Measurements from ENCODE around the gene TRMT6. TPM values are rescaled to one million over a fixed set of nuclear protein-coding genes. Genes with fewer than 3 reads are reported as not detected.

TRMT6 gene
- total RNA-seq = 12.7 and 18.0 TPM in 2 replicates

GRCh38 chr20:5950271-5951031 is at the start of gene TRMT6, which contains the start of gene MCM8:
TSS of gene TRMT6 (minus strand) at chr20:5950533. CDS start at chr20:5950405, 128 bp downstream.
TSS of gene MCM8 (plus strand) at chr20:5950652. CDS start at chr20:5952016, 1,364 bp downstream.
- no peaks in the 10 kb centered on the region for H3K27me3 ChIP-seq (ENCODE audit: control insufficient read depth, insufficient read depth, low read length)
- peak within 1 kb of the TSS; percentile 99 for H3K4me3 ChIP-seq (ENCODE audit: low read depth, low read length)
- TF ChIP-seq, protein P1, sequence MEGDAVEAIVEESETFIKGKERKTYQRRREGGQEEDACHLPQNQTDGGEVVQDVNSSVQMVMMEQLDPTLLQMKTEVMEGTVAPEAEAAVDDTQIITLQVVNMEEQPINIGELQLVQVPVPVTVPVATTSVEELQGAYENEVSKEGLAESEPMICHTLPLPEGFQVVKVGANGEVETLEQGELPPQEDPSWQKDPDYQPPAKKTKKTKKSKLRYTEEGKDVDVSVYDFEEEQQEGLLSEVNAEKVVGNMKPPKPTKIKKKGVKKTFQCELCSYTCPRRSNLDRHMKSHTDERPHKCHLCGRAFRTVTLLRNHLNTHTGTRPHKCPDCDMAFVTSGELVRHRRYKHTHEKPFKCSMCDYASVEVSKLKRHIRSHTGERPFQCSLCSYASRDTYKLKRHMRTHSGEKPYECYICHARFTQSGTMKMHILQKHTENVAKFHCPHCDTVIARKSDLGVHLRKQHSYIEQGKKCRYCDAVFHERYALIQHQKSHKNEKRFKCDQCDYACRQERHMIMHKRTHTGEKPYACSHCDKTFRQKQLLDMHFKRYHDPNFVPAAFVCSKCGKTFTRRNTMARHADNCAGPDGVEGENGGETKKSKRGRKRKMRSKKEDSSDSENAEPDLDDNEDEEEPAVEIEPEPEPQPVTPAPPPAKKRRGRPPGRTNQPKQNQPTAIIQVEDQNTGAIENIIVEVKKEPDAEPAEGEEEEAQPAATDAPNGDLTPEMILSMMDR (IDR thresholded peaks at IDR 0.05; ENCODE audit: insufficient read depth, low read length, poor library complexity, severe bottlenecking) = no peak
- DNase-seq (ENCODE audit: low read depth) = peak; percentile 91
- peaks cover 3% of the 10 kb centered on the region for H3K36me3 ChIP-seq (ENCODE audit: control insufficient read depth, insufficient read depth, low read length)

GRCh38 chr20:5999783-6000182 is 49.5 kb upstream of the TRMT6 start:
- TF ChIP-seq, protein P1 (IDR thresholded peaks at IDR 0.05; ENCODE audit: insufficient read depth, low read length, poor library complexity, severe bottlenecking) = no peak

GRCh38 chr20:5996765-5997164 is 46.4 kb upstream of the TRMT6 start:
- peaks cover 2% of the 10 kb centered on the region for H3K36me3 ChIP-seq (ENCODE audit: control insufficient read depth, insufficient read depth, low read length)
- H3K4me3 ChIP-seq (ENCODE audit: low read depth, low read length) = no peak overlapping the region
- TF ChIP-seq, protein P1 (IDR thresholded peaks at IDR 0.05; ENCODE audit: insufficient read depth, low read length, poor library complexity, severe bottlenecking) = no peak
- no peaks in the 10 kb centered on the region for H3K27me3 ChIP-seq (ENCODE audit: control insufficient read depth, insufficient read depth, low read length)
- no peak for DNase-seq (ENCODE audit: low read depth)

More at GRCh38 chr20:5999783-6000182, 49.5 kb upstream of the TRMT6 start:
- DNase-seq (ENCODE audit: low read depth) = no peak
- Histone ChIP-seq H3K4me3 (ENCODE audit: low read depth, low read length) (no peak overlapping the region), H3K36me3 (ENCODE audit: control insufficient read depth, insufficient read depth, low read length) (peaks cover 2% of the 10 kb centered on the region), H3K27me3 (ENCODE audit: control insufficient read depth, insufficient read depth, low read length) (no peaks in the 10 kb centered on the region)

GRCh38 chr20:5991623-5992441 is 41.5 kb upstream of the TRMT6 start:
- Histone ChIP-seq H3K27me3 (ENCODE audit: control insufficient read depth, insufficient read depth, low read length) (no peaks in the 10 kb centered on the region), H3K4me3 (ENCODE audit: low read depth, low read length) (no peak overlapping the region), H3K36me3 (ENCODE audit: control insufficient read depth, insufficient read depth, low read length) (peaks cover 2% of the 10 kb centered on the region)
- DNase-seq (ENCODE audit: low read depth) = peak; percentile 42
- TF ChIP-seq, protein P1 (IDR thresholded peaks at IDR 0.05; ENCODE audit: insufficient read depth, low read length, poor library complexity, severe bottlenecking) = no peak

DNA sequence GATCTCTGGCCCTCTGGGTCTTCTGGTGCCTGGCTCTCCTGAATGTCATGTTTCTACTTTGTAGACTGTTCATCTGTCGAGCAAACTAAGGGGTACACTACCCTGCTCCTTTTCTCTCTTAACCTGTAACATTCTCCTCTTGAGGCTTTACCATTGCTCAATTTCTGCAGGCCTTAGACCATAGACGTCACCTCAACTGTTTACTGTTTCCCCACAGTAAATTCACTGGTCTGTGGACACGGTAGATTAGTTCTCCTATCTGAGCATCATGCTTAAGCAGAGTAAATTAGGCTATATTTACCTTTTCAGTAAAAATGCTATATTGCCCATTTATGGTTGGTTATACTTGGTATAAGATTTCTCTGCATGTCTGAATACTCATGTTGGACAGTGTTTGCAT is 40.6 kb upstream of the TRMT6 start:
- DNase-seq (ENCODE audit: low read depth) = no peak
- Histone ChIP-seq H3K36me3 (ENCODE audit: control insufficient read depth, insufficient read depth, low read length) (peaks cover 2% of the 10 kb centered on the region), H3K27me3 (ENCODE audit: control insufficient read depth, insufficient read depth, low read length) (no peaks in the 10 kb centered on the region), H3K4me3 (ENCODE audit: low read depth, low read length) (no peak overlapping the region)
- TF ChIP-seq, protein P1 (IDR thresholded peaks at IDR 0.05; ENCODE audit: insufficient read depth, low read length, poor library complexity, severe bottlenecking) = no peak
